ENCODE data around the gene FBXO47. TPM values are rescaled to one million over a fixed set of nuclear protein-coding genes. Genes with fewer than 3 reads are reported as not detected.

FBXO47 gene
- total and polyA plus RNA-seq, 12 donors: not detected

- intact Hi-C loops (cut with DNase I): no loop called here
- WGBS, 2 donors: 80 to 87% methylated on average over 5 of the region's 5 CpGs
- Histone ChIP-seq H3K4me1 (peaks cover 37 to 95% (median 80%) of the 10 kb centered on the region in 9 donors), H3K27ac (peak overlapping the region; percentile 3 to 86 (median 68)), H3K36me3 (peaks cover 0 to 74% (median 13%) of the 10 kb centered on the region in 9 donors), H3K4me3 (peak overlapping the region in 1 of 10 donors; percentile 13), H3K9me3 (no peaks in the 10 kb centered on the region), H3K27me3 (no peaks in the 10 kb centered on the region)
- TF ChIP-seq CTCF (IDR thresholded peaks at IDR 0.05): no peak
- no peak for DNase-seq
- no peak for ATAC-seq
These were observed 67.8 kb downstream of the FBXO47 start for GRCh38 chr17:38899421-38899820.

GRCh38 chr17:38898812-38899348 lies 68.3 kb downstream of the FBXO47 start:
- H3K27ac ChIP-seq: peak overlapping the region; percentile 3 to 86 (median 68)
- intact Hi-C loops (cut with DNase I): no loop called here
- DNase-seq (peak in 1 of 2 donors; percentile 43), ATAC-seq (peak in 4 of 8 donors; percentile 8 to 36 (median 21))
- 48 to 70% methylated on average over 11 of the region's 11 CpGs for WGBS, 2 donors
- H3K4me3 ChIP-seq: peak overlapping the region in 1 of 10 donors; percentile 13
- TF ChIP-seq CTCF (IDR thresholded peaks at IDR 0.05): no peak
- H3K9me3 ChIP-seq: no peaks in the 10 kb centered on the region
- peaks cover 42 to 98% (median 85%) of the 10 kb centered on the region in 9 donors for H3K4me1 ChIP-seq
- H3K36me3 ChIP-seq: peaks cover 0 to 70% (median 13%) of the 10 kb centered on the region in 9 donors
- no peaks in the 10 kb centered on the region for H3K27me3 ChIP-seq

GRCh38 chr17:38898291-38898679 lies 68.9 kb downstream of the FBXO47 start:
- peak overlapping the region in 1 of 10 donors; percentile 13 for H3K4me3 ChIP-seq
- H3K36me3 ChIP-seq: peaks cover 0 to 65% (median 13%) of the 10 kb centered on the region in 9 donors
- H3K9me3 ChIP-seq: no peaks in the 10 kb centered on the region
- DNase-seq (no peak), ATAC-seq (no peak)
- no peak for TF ChIP-seq CTCF (IDR thresholded peaks at IDR 0.05)
- H3K27me3 ChIP-seq: no peaks in the 10 kb centered on the region
- intact Hi-C loops (cut with DNase I): no loop called here
- WGBS, 2 donors: 49 to 66% methylated on average over 9 of the region's 9 CpGs
- H3K27ac ChIP-seq: peak overlapping the region; percentile 64 to 86 (median 75)
- H3K4me1 ChIP-seq: peaks cover 42 to 99% (median 91%) of the 10 kb centered on the region in 9 donors

GRCh38 chr17:38897671-38898290 lies 69.4 kb downstream of the FBXO47 start:
- Histone ChIP-seq H3K27me3 (no peaks in the 10 kb centered on the region), H3K36me3 (peaks cover 0 to 66% (median 13%) of the 10 kb centered on the region in 9 donors), H3K27ac (peak overlapping the region; percentile 64 to 86 (median 75)), H3K4me3 (peak overlapping the region in 2 of 10 donors; percentile 10 to 11), H3K9me3 (no peaks in the 10 kb centered on the region), H3K4me1 (peaks cover 42 to 100% (median 92%) of the 10 kb centered on the region in 9 donors)
- ATAC-seq (peak; percentile 0 to 43 (median 10)), DNase-seq (no peak)
- TF ChIP-seq CTCF (IDR thresholded peaks at IDR 0.05): no peak
- WGBS, 2 donors: 49 to 62% methylated on average over 12 of the region's 12 CpGs
- intact Hi-C loops (cut with DNase I): no loop called here

All from heart right ventricle (tissue), 16 donors.